CD4-positive, alpha-beta T cell treated with Interleukin-6 at 100 ng/mL for 8 hours (primary cell): Measurements from ENCODE around the gene LRRC27.

Experiments used
- DNase-seq: peaks from one replicate; pipeline ENCODE4 v3.0.0-alpha.2; 2020; ENCODE audit warnings: mixed read lengths, low spot score

Gene LRRC27

DNA sequence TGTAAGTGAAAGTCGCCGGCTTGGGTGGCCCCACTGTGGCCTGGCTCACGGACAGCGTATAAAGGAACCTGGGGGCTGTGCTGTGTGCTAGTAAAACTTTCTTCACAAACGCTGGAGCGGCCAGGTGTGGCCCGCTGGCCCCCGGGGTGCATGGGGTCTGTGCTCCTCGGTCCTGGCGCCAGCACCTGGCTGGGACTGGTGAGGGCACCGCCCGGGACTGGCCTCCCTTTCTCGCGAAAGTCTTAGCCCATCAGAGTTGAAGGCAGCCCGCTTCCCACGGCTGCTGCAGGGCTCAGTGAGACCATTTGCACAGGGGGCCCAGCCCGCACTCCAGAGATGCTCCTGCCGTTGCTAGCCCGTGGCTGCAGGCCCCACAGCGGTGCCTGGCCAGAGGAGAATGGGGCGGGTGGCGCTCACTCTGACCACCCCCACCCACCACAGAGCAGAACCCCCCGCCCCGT lies 70.8 kb downstream of the LRRC27 start:
- no peak for DNase-seq

DNA sequence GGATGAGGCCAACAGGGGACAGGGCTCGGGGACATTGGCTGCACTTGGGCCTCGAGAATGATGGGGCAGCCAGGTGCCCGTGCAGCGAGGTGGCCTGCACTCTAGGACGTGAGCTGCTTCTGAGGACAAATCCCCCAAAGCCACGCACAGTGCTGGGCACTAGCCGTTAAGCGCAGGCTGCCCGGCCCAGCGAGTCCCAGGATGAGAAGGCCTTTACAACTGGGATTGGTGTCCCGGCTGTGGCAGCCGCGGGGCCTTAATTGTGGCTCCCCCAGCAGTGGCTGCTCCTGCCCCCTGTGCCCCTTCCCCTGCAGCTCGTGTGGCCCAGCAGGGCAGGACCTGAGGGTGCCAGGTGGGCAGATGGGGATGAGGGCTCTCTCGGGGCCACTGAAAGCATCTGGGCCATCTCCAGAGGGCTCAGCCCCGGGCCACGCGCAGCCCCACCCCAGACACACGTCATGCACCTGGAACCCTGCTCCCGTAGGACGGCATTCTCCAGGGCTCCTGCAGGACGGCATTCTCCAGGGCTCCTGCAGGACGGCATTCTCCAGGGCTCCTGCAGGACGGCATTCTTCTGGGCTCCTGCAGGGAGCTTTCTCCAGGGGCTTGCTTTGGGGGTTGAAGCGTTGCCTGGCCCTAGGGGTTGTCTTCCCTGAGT lies 71.6 kb downstream of the LRRC27 start:
- DNase-seq, result no peak

DNA sequence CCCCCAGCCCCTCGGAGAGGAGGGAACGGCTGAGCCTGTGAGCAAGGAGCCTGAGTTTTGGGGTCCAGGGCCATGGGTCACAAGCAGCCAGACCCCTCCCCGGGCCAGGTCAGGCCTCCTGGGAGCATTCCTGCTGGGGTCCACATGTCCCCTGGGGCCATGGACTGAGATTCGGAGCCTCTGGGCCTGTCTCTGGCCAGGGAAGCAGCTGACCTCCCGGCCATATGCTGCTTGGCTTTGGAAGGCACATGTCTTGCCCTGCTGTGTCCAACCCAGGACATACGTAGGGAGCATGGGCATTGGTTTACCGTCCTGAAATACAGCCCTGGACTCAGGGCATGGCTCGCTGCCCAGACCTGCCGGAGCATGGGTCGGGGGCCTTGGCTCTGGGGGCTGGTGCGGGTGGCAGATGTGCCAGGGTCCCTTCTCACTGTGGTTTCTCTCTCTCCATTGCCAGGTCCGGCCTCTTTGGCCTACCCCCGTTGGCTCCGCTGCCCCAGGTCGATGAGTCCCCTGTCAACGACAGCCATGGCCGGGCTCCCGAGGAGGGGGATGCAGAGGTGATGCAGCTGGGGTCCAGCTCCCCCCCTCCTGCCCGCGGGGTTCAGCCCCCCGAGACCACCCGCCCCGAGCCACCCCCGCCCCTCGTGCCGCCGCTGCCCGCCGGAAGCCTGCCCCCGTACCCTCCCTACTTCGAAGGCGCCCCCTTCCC lies 72.3 kb downstream of the LRRC27 start:
- DNase-seq, result no peak

DNA sequence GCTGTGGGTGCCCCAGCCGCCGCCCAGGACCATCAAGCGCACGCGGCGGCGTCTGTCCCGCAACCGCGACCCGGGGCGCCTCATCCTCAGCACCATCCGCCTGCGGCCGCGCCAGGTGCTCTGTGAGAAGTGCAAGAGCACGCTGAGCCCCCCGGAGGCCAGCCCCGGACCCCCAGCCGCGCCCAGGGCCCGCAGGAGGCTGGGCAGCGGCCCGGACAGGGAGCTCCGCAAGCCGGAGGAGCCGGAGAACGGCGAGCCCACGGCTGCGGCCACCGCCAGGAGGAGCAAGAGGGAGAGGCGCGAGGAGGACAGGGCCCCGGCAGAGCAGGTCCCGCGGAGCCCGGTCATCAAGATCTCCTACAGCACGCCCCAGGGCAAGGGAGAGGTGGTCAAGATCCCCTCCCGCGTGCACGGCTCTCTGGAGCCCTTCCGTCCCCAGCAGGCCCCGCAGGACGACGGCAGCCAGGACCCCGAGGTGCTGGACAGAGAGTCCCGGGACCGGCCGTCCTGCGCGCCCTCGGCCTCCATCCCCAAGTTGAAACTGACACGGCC lies 73.0 kb downstream of the LRRC27 start:
- DNase-seq, result no peak

DNA sequence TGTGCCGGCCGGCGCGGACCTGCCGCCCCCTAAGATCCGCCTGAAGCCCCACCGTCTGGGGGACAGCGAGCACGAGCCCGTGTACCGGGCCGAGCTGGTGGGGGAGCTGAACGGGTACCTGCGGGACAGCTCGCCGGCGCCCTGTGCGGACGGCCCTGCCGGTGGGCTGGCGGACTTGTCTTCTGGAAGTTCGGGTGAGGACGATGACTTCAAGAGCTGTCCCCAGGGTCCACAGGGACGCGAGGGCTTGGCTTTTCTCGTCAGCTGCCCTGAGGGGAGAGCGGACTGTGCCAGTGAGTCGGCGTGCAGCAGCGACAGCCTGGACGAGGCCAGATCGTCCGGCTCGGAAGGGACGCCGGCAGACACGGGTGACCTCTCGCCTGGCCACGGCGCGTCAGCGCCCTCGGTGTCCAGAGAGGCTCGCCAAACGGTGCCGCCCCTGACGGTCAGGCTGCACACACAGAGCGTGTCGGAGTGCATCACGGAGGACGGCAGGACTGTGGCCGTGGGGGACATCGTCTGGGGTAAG lies 73.5 kb downstream of the LRRC27 start:
- no peak for DNase-seq

DNA sequence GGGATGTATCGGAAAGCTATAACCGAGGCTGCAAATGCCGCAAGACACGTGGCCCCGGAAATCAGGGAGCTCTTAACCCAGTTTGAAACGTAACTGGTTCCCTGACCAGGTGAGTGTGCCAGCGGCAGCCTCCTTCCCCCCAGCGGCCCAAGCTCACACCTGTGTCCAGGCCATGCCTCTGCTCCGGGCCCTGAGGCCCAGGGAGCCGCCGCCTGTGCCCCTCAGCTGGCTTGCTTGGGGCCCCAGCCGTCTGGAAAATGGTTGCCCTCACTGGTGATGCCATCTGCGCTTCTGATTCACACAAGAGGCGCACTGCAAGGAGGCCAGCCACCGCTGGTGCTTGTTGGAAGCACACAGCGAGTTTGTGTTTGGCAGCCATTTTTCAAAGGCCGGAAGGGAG lies 74.2 kb downstream of the LRRC27 start:
- DNase-seq, result no peak

DNA sequence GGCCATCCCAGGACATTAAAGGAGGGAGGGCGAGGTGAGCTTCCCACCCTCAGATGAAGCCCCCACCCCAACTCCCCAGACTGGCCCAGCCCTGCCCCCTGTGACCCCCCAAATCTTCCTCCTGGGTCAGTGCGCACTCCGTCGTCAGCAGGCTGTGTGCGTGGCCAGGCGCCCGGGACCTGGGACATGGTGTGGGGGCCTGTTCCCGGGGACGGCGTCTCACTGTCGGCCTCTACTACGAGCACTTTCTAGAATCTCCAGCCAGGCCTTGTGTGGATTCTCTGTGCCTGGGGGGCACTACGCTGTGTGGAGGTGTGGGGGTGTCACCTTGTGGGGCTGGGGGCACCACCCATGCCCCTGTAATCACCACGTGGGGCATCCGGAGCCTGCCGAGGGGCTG lies 74.8 kb downstream of the LRRC27 start:
- DNase-seq, result no peak

DNA sequence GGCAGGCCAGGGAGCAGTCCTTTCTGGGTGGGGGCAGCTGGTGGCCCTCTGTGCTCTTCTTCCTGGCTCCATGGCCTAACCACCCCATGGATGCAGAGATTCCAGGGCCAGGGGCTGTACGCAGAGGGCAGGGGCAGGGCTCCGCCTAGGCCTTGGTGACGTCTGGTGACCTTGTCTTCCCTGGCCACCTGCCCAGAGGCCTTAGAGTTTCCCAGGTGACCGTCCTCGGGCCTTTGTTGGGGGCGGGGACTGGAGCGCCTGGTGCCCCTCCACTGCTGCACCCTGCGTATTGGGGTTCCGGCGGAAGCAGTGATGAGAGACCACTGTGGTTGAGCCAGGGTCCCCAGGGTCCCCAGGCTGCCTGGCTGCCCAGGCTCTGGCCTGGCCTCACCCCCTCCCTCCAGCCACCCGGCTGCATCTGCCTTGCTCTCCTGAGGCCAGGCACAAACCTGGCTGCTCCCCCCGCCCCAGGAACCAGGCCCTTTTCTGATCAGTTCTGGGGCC lies 75.3 kb downstream of the LRRC27 start:
- DNase-seq, result no peak

DNA sequence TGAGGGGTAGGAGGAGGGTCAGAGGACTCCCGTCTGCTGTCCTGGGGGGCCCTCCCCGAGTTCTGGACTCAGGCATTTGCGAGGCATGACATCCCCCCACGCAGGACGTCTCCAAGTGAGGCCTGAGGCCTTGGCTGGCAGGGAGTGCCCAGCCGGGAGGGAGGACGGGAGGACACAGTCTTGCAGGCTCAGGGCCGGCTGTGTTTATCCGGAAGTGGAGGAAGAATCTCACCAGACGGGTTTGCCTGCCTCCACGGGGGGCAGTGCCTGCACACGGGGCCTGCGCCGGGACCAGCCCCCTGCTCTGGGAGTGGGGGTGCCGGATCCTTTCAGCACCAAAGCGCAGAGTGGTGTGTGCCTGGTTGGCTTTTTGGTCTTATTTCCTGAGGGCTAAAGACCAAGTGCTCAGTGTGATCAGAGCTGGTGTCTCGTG lies 75.9 kb downstream of the LRRC27 start:
- DNase-seq, result no peak

DNA sequence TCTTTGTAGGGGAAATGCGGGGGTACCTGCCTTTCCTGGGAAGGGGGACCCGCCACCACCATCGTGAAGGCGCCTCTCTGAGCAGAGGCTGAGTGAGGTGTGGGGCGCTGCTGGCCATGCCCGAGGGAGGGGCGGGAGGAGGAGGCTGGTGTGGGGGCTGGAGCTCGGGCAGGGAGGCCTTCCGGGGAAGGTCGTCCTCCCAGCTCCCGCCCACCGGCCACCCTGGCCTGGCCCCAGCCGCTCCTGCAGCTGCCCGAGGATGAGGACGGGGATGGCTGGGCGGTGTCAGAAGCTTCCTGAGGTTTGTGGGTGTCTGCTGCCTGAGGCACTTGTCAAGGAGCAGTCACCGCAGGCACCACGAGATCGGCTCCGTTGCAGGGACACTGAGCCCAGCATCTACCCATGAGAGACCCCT lies 76.4 kb downstream of the LRRC27 start:
- no peak for DNase-seq

DNA sequence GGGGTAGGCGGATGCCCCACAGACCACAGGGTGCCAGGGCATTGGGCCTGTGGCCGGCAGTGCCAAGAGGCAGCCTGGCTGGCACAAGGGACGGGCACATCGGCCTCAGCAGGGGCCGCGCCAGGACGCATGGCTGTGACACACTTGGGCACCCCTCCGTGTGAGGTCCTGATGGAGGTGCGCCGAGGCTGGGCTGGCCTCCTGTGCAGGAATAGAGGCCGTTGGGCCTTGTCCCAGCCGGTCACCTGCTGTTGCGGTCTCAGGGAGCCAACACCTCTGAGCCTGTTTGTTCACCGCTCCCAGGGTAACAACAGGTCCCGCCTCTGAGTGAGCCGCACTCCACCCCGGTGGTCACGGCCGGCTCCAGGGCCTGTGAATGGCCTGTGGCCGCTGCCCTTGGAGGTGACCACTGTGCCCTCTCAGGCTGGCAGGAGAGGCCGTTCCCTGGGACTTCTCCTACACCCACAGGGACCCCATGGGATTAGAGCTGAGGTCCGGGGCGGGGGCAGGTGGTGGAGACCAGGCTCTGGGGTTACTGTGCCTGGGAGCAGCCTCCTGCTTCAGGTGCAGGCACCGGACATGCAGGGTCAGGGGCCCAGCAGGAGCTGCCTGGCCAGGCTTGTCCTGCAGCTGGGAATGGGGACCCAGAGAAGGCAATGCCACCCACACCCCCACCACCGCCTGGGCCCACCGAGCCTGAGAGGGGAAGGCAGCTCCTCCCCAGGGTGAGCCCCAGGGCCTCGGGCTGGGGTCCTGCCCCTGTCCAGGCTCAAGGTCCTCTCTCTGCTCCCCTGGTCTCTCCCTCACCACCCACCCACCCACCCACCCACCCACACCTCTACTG lies 77.1 kb downstream of the LRRC27 start:
- DNase-seq, result no peak

DNA sequence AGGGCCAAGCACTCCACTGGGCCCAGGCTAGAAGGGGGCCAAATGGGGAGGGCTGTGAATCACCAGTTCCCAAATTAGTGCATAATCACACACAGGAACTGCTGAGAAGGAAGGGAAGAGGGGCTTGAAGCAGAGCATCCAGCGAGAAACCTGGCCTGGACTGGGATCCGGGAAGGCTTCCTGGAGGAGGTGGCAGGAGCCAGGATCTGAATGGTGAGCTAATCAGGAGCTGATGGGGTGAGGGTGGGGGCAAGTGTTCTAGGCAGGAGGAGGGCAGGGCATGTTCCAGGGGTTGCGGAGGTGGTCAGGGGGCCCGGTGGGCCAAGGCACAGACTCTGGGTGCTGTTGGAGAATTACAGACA lies 77.7 kb downstream of the LRRC27 start:
- no peak for DNase-seq

DNA sequence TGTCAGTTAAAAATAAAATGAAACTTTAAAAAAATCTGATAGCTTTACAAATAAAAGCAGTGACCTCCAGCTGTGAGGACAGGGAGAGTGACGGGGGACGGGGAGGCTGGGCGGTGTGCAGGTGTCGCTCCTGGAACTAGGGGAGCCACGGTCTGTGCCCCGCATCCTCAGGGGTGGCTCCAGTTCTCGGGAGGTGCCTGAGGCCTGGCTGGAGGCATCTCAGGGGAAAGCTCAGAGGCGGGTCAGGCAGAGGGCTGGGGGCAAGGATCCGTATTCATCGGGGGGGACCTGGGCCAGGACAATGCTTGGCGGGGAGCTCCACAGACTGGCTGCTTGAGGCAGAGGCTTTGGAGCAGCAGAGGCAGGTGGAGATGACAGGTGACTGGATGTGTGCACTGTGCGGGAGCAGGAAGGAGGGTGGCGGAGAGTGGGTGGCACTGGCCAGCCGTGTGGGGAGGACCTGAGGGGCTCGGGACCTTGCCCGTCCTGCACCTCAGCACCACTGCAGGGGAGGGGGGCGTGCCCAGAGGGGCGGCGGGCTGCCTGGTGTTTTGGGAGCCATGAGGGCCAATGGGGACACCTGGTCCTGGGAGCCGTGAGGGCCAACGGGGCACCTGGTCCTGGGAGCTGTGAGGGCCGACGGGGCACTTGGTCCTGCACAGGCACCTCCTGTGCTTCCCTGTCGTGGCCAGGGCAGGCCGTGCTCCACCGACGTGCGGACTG lies 78.2 kb downstream of the LRRC27 start:
- no peak for DNase-seq

DNA sequence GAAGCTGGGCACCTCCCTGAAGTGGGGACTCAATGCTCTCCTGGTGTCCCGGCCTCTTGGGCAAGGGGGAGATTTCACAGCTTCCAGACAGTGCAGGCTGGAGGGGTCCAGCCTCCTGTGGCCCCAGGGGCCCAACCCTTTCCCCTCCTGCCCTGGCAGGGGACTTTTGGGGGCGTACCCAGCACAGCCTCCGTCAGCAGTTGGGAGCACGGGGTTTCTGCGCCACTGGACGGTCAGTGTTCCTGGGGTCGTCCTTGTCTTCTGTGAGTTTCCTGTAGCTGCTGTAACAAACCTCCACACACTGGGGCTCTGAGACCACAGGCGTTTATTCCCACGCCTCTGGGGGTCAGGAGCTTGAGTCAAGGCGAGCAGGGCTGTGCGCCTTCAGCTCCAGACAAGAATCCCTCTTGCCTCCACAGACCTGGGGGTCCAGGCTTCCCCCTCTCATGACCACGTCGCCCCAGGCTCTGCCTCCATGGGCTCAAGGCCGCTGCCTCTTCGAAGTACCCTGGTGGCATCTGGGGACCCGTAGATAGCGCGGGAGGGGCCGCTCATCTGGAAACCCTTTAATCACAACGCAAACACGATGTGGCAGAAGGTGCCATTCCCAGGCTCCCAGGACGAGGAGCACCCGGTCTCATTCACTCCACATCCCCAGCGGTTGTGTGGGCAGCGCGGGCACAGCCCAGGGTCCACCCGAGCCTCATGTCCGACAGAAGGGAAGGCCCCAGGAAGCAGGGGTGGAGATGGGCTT lies 79.0 kb downstream of the LRRC27 start:
- DNase-seq, result no peak

DNA sequence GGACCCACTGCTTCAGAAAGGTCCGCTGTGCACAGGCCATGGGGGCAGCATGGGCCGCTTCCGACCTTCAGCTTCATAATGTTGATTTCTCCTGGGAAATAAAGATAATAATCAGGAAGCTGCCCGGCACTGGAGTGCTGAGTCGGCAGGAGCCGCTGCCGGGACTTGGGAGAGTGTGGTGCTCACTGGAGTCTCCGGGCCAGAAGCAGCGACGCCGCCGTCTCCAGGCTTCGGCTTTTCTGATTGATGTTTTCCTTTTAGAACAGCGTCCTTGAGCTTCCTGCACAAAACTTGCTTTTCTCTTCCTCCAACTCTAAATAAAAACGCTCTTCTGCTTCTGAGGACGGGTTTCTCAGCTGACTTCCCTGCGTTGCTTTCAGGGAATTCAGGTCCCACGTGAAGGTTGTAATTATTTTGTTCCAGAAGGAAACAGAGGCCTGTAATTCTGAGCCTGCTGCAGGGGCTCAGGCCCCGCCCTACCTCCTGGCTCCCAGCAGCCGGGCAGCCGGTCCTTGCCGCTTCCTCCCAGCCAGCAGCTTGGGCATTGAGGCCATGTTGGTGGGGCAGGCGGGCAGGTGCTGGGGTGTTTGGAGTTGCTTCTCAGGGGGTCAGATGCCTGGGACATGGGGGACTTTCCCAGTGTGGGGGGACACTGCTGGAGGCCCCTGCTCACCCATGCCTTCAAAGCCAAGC lies 79.7 kb downstream of the LRRC27 start:
- DNase-seq, result no peak

DNA sequence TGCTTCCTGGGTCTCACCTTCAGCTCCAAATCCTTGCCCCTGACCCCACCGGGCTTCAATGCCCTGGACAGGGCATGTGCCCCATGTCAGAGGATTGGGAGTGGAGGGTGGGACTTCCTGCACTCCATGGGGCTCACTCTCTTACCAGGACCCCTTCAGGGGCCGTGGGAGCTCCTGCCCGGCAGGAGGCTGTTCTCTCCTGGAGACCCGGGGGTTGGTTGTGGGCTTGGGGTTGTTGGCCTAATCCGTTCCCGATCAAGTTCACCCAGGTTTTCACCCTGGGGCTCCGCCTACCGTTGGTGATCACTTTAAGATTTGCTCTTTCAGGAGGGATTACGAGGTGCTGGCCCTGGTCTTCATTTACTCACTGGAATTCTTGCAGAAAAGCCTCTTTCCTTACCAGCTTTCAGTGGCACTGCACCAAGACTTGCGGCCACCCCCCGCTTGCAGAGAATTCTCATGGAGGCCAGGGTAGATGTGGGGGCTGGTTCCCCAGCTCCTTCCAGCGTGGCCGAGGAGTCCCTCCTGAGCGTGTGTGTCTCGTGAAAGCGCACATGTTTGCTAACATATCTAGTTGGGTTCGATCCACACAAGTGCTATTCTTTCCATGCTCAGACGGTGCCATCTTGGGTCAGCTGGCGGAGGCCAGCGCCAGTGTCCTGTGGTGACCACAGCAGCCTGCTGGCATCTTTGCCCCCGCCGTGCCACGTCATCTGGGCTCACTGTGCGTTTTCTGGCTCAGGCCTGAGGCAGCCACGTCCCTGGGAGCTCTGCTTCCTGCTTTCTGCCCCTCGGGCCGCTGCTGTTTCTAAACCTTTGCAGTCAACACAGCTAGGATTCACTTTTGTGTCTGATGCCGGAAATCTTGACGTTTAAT lies 80.6 kb downstream of the LRRC27 start:
- DNase-seq, result no peak

DNA sequence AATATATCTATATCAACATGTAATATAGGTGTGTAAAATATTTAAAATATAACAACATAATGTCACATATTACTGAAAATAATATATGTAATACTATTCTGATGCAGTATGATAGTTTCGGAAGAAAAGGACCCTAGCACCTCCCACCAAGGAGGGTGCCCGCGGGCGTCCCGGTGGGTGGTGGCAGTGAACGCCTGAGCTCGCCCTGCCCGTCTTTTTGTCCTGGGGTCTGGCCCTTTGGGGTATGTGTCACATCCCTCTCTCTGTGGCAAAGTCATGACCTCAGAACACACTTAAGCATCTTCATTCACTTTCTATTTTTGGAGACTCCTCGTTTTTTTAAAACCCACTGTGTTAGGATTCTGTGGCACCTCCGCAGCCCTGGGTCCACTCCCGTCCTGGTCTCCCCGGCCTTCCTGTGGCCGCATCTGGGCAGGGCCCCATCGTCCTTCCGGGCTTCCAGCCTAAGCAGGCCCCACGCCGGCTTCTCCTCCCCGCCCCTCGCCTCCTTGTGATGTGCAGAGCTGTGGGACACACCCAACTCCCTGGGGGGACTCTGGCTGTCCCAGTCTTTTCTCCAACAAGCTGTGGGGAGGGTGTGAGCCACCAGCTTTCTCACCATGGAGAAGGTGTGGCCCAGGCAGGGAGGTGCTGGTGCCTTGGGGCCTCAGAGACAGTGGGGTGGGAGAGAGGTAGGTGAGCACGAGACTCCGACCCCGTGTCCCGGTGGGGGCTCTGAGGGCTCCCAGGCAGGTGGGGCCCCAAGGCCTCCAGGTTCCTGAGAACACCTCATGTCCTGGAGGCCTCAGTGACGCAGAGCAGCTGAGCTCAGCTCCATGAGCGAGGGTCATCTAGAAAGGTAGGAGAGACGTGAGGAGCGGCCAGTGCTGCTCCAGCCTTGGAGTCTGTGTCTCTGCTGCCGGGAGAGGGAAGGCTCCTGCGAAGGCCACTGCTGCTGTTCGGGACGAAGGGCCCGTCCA lies 81.5 kb downstream of the LRRC27 start:
- DNase-seq, result no peak
